8988T (cell line): Measurements from ENCODE around the gene VWA5B2.
"Not testable (repeated sequence)": the region's sequence is repeated elsewhere in the genome, so short reads cannot be mapped to it uniquely, and the experiment has no call there.

Experiments used
- DNase-seq: peaks from one replicate; pipeline ENCODE4 v3.0.0; 2011

Gene VWA5B2

DNA sequence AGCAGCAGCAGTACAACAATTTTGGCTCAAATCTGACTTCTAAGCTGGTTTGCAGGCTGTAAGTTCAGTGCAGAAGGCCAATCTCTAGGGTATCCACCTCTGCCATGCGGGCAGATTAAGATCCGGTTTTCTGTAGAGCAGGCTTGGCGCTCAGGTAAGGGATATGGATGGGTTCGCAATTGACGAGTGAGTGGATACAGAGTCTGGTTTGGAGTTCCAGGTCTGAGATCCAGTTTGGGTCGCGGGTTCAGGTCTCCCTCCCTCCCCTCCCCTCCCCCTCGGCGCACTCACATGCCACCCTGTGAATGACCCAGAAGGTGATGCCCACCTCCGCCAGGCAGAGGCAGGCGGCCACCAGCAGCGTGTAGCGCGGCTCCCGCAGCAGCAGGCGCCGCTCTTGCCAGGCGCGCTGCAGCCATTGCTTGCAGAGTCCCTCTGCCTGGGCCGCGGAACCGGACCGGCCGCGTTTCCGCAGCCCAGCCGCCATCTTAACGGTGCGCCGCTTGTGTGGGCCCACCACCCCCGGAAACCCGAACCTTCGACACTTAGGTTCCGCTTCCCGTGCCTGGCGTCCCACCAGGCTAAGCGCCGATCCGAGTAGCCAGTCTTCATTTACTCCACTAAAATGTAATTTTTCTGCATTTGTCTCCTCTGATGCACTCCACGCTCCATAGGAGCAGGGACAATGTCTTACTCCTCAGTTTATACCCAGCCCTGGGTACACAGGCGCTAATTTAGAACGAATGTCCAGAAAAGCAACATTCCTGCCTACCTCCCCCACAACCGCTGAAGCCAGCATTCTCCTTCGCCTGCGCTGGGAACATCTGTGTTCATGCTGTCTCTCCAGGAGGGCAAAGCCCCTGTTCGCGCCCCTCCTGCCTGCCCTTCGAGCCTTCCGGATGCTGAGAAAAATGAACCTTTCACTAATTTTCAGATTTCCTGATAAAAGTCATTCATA is 19.3 kb downstream of the VWA5B2 start, which contains the start of gene ALG3:
ALG3 (minus strand) TSS at position 509 of the 958 bp plus-strand sequence; CDS start at position 487, 22 bp downstream.
- DNase-seq: peak; percentile 84

DNA sequence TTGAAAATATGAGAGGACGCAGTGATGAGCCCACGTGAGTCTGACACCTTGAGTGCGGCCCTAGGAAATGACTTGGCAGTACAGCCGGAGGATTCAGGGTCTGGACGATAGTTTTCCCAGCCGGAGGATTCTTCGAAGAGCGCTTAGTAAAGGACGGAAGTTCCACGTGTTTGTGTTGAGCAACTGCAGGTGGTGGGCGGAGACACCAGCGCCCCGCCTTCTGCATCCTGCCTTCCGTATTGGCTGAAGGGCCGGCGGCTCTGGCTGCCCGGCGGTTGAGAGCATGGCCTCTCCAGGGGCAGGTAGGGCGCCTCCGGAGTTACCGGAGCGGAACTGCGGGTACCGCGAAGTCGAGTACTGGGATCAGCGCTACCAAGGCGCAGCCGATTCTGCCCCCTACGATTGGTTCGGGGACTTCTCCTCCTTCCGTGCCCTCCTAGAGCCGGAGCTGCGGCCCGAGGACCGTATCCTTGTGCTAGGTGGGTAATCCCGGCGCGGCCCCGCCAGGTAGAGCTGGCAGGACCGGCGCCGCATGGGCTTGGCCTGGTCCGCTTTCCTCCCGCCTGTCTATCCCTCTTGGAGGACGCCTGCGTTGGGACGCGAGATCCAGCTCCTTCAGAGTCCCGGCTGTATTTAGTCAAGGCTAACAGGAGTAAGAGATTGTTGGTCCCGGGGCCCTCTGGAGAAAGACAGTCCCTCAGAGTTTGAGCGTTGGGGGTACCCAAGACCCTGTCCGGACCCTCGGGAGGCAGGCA is 20.2 kb downstream of the VWA5B2 start, which contains the start of gene EEF1AKMT4:
EEF1AKMT4 (plus strand) TSS at position 261 of the 755 bp plus-strand sequence; CDS start at position 284, 23 bp downstream.
- peak; percentile 95 for DNase-seq

DNA sequence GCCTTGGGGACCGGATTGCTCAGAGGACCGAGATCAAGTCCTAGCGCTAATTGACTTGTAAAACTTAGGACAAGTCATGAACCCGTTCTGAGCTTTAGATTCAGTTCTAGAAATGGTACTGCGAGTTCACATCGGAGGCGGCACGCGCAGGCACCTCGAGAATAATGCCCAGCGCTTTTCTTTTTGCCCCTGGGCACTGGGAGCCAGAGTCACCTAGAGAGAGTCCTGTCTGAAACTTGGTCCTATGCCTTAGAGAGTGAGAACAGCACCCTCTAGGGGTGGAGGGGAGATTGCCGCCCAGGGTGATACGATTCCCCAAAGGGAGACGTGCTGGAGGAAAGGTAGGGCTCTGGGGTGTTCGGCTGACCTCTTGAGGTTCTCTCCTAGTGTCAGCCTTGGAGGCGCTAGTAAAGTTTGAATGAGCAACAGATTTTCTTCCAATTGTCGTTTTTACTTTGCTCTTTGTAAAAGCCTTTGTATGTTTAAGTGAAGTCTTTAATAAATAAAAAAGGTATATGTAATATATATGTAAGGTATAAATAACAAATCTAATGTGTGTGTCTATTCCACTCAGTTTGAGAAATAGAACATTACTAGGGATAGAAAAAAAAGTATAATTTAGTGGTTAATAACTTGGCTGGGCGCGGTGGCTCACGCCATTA is 20.9 kb downstream of the VWA5B2 start:
- peak; percentile 90 for DNase-seq

DNA sequence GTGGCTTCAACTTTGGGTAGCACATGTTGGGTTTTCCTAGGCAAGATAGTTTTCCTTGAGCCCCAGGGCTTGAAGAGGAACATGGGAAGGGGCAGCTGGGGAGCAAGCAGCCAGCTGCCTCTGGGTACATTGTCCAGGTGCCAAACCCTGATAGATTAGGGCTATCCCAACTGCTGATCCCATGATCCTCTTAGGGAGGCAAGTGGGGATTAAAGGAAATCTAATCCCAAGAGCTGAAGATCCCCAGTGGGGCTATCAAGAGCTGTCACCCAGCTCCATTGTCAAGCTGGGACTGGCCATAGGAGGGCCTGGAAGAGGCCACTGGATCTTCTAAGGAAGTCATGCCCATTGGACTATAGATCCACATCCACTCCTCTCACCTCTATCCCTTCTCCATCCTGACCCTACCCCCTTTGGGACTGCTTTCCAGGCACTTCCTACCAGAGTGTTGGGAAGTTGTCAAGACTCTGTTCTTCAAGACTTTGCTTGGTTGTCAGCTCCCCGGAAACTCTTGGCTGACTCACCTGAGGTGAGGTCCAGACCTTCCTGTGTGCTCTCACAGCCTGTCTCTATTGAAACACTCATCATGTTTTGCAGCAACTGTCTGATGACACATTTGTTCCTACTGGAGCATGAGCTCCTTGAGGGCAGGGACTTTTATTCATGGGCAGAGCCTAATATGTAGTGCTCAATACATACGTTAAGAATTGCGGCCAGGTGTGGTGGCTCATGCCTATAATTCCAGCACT is 26.1 kb downstream of the VWA5B2 start:
- peak; percentile 17 for DNase-seq

DNA sequence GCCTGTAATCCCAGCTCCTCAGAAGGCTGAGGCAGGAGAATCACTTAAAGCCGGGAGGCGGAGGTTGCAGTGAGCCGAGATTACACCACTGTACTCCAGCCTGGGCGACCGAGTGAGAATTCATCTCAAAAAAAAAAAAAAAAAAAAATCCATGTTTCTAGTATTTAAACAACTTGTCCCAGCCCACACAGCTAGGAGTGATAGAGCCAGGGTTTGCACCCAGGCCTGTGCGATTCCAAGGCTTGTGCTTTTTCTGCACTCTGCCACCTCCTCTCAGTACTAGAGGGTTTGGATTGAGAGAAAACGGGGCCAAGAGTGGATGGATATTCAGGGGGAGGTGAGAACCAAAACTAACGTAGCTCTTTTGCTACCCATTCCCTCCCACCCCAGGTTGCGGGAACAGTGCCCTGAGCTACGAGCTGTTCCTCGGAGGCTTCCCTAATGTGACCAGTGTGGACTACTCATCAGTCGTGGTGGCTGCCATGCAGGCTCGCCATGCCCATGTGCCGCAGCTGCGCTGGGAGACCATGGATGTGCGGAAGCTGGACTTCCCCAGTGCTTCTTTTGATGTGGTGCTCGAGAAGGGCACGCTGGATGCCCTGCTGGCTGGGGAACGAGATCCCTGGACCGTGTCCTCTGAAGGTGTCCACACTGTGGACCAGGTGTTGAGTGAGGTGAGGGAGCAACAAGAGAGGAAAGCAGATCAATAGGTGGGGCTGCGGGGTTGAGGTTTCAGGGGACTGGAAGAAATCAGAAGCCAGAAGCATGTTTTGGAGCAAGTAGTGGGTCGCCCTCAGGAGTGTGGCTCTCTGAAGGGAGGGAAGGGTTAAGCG is 27.9 kb downstream of the VWA5B2 start:
- DNase-seq: peak; percentile 27

DNA sequence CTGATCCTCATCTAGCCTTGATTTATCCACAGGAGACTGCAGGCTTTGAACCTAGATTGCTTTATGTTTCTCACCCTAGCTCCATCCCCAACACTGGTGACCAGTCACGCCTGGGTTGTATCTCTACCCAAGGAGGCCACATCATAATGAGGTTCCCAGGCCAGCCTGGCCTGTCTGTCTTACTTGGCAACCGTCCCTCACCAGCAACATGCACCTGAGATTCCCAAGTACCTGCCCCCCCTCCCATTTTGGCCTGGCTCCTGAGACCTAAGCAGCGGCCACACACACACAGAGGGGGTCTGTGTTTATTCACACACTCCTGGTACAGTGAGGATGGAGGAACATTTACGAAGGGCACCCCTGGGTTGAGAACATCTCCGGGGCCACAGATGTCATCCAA is 29.5 kb downstream of the VWA5B2 start:
- no peak for DNase-seq

DNA sequence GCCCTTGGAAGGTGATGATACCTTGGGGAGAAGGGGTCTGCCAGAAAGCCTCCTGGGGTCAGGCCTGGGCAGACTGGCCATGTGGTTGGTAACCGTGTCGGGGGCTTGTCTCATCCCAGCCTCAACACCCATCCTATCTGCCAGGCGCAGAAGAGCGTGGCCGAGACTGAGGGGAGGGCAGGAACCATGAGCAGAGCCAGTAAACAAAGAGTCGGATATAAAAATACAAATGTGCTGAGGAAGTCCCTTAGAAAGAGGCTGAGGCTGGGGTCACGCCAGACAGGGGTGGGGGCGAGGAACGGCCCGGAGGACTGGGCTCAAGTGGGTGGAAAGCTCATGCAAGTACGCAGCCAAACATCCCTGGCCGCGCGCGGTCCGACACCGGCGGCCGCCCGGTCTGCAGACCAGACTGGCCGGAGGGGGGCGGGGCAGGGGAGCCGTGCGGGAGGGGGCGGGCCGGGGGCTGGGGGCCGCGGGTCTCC is 30.1 kb downstream of the VWA5B2 start:
- DNase-seq: no peak

DNA sequence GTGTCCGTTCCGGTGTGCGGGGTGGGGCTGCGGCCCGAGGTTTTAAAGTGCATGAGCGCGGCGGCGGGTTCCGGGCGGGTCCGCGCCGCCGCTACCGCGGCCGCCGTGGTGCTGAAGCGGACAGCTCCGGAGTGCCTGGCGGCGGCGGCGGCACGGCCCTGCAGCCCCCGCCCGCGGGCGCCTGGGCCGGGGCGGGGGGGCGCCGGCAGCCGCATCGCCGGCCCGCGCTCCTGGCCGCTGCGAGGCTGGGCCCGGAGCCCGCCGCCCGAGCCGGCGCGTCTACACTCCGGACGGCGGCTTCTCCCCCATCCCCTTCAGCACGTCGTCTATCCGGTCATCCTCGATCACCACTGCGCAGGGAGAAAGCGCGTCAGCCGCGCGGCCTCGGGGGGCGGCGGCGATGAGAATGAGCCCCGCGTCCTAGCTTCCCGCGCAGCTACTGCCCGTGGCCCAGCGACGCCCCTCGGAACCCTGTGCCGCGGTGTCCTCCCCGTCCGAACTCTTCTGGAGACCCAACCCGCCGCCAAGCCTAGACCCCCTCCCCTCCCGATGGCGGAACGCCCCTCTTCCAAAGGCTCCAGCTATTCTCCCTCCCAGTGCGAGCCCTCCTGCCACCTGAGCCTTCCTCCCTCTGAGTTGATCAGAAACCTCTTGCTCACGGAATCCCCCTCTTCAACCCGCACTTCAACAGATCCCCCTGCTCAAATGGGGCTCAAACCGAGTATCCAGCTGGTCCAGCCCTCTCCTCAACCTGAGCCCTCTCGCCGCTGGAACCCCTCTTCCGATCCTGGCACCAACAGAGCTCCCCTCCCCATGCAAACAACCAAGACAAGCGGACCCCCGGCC is 30.7 kb downstream of the VWA5B2 start:
- peak; percentile 97 for DNase-seq

DNA sequence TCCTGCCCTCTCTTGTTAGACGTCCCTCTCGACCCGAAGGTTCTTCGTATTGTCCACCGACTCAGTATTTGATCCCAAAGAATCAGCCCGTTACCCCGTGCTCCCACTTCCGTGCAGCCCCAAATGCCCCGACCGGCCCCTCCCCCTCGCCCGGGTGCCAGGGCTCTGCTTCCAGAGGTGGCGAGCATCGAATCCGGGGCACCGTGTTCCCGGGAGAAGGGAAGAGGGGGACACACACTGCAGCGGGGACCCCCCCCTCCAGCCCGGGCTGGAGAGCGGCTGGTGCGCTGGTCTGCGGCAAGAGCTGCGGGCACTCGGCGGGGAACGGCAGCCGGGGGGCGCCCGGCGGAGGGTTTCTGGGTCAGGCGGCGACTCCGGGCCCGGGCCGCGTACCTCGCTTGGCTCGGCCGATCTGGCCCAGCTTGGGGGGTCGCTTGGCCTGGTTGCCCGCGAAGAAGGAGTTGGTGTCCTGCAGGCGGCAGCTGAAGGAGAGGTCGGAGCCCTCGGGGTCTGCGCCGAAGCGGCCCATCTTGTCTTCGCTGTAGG is 31.4 kb downstream of the VWA5B2 start:
- peak; percentile 69 for DNase-seq

DNA sequence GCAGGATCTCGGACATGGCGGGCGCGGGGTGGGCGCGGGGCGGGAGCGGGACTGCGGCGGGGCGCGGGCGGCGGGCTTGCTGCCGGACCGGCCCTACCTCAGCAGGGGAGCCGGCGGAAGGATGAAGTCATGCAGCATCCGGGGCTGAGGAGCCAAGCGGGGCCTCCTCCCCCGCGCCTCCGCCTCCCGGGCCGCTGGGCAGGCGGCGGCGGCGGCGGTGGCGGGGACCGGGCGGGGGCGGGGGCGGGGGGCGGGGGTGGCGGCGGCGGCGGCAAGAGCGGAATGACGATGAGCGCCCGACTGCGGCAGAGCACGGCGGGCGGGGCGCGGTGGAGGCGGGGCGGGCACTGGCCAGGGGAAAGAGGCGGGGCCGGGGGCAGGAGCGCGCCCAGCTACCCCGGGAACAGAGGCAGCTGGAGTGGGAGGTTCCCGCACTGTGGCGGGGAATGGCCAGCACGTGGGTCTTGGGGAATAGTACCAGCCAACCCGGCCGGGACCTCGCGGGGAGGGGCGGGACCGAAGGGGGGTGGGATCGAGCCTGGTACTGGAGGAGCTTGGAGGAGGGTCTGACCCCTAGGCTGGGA is 32.0 kb downstream of the VWA5B2 start, which contains the start of gene CAMK2N2:
CAMK2N2 (minus strand) TSS at position 284 of the 584 bp plus-strand sequence; CDS start at position 16, 268 bp downstream.
- peak; percentile 99 for DNase-seq

DNA sequence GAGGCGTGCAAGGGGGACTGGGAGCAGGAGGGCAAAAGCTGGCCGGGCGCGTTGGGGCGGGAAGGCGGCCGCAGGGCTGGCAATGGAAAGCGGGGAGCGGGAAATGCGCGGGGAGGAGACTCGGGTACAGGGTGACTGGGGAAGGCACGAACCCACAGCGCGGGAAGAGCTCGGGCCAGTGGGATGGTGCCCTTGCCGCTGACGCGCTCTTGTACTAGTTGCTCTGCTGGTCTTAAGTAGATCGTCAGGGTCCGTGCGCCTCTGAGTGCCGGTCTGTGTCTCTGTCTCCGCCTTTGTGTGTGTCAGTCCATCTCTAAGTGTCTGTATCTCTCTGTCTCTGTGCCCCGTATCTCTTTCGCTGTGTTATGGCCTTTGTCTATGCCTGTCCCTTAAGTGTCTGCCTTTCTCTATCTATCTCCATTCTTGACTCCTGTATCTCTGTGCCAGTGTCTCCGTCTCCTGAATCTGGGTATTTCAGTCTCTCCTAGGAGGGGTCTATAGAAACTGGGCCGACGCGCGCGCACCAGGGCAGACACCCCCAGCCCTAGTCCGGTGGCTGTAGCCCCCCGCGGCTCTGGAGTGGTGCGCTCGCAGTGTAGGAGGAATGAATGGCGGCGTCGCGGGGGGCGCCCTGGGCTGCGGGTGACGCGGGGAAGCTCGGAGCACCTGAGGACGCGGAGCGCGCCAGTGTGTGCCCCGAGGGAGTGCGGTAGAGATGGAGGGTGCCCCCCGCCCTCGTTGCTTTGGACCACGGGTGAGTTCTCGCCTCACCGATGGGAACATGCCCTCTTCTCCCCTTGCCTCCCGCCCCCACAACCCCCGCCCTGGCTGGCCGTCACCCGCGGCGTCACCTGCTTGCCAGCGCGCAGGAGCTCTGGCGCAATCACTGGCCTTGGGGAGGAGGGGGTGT is 32.7 kb downstream of the VWA5B2 start:
- peak; percentile 92 for DNase-seq

DNA sequence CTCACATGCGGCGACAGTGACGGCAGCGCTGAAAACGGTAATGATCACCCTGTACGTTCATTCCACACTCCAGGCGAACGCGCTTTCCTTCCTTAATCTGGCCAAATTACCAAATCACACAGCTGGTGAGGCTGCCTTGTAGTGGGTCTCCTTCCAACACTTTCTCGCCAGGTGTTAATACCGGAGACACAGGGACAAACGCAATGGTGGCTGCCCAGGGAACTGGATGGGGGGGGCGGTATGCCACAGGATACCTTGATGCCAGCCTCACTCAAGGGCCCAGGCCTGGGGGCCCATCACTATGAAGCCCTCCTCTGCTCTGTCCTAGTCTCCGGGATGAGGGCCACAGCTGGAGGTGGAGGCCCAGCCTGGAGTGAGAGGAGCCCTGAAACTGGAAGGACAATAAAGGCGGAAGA is 33.4 kb downstream of the VWA5B2 start:
- no peak for DNase-seq

DNA sequence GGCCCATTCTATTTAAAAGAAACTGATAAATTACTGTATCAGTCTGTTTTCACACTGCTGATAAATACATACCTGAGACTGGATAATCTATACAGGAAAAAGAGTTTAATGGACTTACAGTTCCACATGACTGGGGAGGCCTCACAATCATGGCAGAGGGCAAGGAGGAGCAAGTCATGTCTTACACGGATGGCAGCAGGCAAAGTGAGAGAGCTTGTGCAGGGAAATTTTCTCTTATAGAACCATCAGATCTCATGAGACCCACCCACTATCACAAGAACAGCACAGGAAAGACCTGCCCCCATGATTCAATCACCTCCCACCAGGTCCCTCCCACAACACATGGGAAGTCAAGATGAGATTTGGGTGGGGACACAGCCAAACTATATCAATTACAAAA is 37.9 kb downstream of the VWA5B2 start:
- DNase-seq: not testable (repeated sequence)

DNA sequence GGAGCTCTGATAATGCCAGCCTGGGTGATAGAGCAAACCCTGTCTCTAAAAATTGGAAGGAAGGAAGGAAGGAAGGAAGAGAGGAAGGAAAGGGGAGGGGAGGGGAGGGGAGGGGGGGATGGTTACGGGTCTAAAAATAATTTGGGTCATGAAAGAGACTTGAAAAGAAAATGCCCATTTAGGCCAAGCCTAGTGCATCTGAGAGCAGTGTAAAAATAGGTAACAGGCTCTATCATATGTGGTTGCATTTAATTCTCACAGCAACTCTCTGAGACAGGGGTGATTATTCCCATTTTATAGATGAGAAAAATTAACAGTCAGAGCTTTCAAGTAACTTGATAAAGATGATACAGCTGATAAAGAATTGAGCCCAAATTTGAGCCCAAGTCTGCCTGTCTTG is 42.9 kb downstream of the VWA5B2 start:
- no peak for DNase-seq

DNA sequence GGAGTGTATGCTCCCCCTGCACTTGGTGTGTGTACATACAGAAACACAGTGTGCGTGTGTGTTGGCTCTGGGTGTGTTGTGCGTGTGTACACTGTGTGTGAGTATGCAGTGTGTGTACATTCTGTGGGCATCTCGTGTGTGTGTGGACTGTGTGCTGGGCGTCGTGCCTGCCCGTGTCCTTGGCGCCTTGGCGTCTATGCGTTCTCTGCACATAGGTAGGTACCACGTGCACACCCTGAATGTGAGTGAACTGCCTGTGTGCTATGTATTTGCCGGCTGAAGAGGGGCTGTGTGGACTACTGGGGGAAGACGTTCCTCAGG is 46.0 kb downstream of the VWA5B2 start:
- DNase-seq: no peak

DNA sequence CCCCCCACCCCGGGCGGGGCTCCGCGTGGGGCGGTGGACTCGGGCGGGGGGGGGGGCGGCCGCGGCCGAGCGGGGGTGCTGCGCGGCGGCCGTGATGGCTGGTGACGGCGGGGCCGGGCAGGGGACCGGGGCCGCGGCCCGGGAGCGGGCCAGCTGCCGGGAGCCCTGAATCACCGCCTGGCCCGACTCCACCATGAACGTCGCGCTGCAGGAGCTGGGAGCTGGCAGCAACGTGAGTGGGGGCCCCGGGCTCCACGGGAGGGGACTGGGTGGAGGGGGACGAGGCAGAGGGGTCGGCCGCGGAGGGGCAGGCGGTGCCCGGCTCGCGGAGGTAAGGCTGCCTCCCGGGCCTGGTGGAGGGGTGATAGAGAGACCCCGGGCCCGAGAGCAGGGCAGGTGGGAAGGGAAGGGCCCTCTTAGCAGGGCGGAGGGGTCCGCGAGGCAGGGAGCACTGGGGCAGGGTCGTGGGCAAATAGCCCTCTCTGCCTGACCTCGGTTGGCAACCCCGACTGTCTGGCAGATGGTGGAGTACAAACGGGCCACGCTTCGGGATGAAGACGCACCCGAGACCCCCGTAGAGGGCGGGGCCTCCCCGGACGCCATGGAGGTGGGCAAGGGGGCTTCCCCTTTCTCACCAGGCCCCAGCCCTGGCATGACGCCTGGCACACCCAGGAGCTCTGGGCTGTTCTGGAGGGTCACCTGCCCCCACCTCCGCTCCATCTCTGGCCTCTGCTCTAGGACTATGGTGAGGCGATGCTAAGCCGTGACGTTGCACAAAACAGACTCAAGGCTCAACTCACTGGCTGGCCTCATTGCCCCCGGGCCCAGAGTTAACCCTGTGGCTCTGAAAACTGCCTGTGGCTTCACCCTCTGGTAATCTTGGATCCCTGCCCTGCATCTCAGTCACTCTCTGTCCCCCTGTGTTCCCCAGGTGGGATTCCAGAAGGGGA is 46.9 kb downstream of the VWA5B2 start, which contains the start of gene ECE2:
ECE2 (plus strand) TSS at position 62 of the 950 bp plus-strand sequence; CDS start at position 194, 132 bp downstream.
- DNase-seq: no peak

DNA sequence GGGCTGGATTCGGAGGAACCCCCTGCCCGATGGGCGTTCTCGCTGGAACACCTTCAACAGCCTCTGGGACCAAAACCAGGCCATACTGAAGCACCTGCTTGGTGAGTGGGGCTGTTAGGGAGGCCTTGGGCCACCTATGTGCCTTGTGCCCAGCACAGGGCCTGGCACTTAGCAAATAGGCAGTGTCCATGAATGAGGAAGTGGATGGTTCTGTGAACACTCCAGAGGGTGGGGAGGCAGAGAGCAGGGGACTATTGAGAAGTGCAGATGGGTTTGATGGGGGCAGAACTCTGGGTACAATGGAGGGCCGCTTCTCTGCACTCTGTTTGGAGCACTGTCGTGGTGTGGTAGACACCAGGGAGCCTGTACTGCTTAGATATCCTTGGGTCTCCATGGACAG is 48.0 kb downstream of the VWA5B2 start:
- DNase-seq: no peak
